ENCODE measurements around the gene MGAT4A.

- TF ChIP-seq TOX (CRISPR knock-in tag; IDR thresholded peaks at IDR 0.05; ENCODE audit: borderline replicate concordance) (no peak), ZNF565 (CRISPR knock-in tag; conservative IDR thresholded peaks at IDR 0.05; ENCODE audit: low read depth) (no peak), ZFP3 (CRISPR knock-in tag; IDR thresholded peaks at IDR 0.05) (no peak), GLIS3 (CRISPR knock-in tag; IDR thresholded peaks at IDR 0.05) (no peak), CSDC2 (CRISPR knock-in tag; IDR thresholded peaks at IDR 0.05) (no peak), ARNTL (CRISPR knock-in tag; IDR thresholded peaks at IDR 0.05; ENCODE audit: borderline replicate concordance, low read depth) (no peak), RARB (CRISPR knock-in tag; IDR thresholded peaks at IDR 0.05) (no peak), TCF4 (CRISPR knock-in tag; IDR thresholded peaks at IDR 0.05; ENCODE audit: borderline replicate concordance) (no peak), ZFP30 (CRISPR knock-in tag; IDR thresholded peaks at IDR 0.05) (no peak), ZNF8 (CRISPR knock-in tag; IDR thresholded peaks at IDR 0.05) (no peak)
- TF ChIP-seq, protein P1, sequence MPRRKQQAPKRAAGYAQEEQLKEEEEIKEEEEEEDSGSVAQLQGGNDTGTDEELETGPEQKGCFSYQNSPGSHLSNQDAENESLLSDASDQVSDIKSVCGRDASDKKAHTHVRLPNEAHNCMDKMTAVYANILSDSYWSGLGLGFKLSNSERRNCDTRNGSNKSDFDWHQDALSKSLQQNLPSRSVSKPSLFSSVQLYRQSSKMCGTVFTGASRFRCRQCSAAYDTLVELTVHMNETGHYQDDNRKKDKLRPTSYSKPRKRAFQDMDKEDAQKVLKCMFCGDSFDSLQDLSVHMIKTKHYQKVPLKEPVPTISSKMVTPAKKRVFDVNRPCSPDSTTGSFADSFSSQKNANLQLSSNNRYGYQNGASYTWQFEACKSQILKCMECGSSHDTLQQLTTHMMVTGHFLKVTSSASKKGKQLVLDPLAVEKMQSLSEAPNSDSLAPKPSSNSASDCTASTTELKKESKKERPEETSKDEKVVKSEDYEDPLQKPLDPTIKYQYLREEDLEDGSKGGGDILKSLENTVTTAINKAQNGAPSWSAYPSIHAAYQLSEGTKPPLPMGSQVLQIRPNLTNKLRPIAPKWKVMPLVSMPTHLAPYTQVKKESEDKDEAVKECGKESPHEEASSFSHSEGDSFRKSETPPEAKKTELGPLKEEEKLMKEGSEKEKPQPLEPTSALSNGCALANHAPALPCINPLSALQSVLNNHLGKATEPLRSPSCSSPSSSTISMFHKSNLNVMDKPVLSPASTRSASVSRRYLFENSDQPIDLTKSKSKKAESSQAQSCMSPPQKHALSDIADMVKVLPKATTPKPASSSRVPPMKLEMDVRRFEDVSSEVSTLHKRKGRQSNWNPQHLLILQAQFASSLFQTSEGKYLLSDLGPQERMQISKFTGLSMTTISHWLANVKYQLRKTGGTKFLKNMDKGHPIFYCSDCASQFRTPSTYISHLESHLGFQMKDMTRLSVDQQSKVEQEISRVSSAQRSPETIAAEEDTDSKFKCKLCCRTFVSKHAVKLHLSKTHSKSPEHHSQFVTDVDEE (CRISPR knock-in tag; IDR thresholded peaks at IDR 0.05) = no peak
- TF ChIP-seq, protein P2, sequence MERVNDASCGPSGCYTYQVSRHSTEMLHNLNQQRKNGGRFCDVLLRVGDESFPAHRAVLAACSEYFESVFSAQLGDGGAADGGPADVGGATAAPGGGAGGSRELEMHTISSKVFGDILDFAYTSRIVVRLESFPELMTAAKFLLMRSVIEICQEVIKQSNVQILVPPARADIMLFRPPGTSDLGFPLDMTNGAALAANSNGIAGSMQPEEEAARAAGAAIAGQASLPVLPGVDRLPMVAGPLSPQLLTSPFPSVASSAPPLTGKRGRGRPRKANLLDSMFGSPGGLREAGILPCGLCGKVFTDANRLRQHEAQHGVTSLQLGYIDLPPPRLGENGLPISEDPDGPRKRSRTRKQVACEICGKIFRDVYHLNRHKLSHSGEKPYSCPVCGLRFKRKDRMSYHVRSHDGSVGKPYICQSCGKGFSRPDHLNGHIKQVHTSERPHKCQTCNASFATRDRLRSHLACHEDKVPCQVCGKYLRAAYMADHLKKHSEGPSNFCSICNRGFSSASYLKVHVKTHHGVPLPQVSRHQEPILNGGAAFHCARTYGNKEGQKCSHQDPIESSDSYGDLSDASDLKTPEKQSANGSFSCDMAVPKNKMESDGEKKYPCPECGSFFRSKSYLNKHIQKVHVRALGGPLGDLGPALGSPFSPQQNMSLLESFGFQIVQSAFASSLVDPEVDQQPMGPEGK (CRISPR knock-in tag; IDR thresholded peaks at IDR 0.05; ENCODE audit: borderline replicate concordance) = no peak
These were observed 41.0 kb upstream of the MGAT4A start for GRCh38 chr2:98771721-98772524.
